SU-DHL-6 (cell line): ENCODE results near the gene LTBP1.

Experiments used
- EZH2phosphoT487 ChIP-seq: fragments of 200-600 bp; sonication (generic), shearing (Covaris generic); conservative IDR thresholded peaks from 2 replicates; pipeline ENCODE4 v1.6.1; 2018; ENCODE audit warnings: mild to moderate bottlenecking, antibody characterized with exemption, low read length, moderate library complexity, mixed read lengths
- TF ChIP-seq, protein P1 (sequence below): fragments of 200-600 bp; sonication (generic); IDR thresholded peaks from one replicate; pipeline ENCODE4 v1.5.1; 2017; ENCODE audit warnings: antibody characterized with exemption, mild to moderate bottlenecking, low read length, moderate library complexity; ENCODE audit not compliant: insufficient read depth, poor library complexity, severe bottlenecking

DNA sequence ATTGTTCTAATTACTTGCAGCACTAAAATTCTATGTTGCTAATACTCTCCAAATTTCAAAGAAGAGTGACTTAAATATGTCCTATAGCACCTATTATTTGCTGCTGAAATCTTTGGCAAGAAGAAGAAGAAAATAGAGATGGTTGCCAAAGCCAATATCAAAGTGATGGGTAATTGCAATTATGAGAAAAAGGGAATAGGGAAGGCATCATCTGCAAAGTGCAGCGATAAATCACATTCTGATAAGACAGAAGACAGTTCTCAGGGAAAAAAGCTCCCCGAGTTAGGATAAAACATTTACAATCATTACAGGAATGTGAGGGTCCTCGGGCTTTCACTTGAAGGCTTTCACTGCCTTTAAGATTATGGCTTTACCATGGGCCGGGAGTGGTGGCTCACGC lies 457.6 kb downstream of the LTBP1 start:
- TF ChIP-seq, protein P1, sequence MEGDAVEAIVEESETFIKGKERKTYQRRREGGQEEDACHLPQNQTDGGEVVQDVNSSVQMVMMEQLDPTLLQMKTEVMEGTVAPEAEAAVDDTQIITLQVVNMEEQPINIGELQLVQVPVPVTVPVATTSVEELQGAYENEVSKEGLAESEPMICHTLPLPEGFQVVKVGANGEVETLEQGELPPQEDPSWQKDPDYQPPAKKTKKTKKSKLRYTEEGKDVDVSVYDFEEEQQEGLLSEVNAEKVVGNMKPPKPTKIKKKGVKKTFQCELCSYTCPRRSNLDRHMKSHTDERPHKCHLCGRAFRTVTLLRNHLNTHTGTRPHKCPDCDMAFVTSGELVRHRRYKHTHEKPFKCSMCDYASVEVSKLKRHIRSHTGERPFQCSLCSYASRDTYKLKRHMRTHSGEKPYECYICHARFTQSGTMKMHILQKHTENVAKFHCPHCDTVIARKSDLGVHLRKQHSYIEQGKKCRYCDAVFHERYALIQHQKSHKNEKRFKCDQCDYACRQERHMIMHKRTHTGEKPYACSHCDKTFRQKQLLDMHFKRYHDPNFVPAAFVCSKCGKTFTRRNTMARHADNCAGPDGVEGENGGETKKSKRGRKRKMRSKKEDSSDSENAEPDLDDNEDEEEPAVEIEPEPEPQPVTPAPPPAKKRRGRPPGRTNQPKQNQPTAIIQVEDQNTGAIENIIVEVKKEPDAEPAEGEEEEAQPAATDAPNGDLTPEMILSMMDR: no peak
- no peak for TF ChIP-seq EZH2phosphoT487
